Measurements from ENCODE around the gene KCNK17.

The KCNK17 gene

GRCh38 chr6:39314273-39314795, at the start of gene KCNK17:
Gene KCNK17, minus strand, starts transcription at chr6:39314419. Its CDS starts 99 bp downstream, at chr6:39314320.
- peak; percentile 75 for DNase-seq (ENCODE audit: low spot score)

- DNase-seq (ENCODE audit: low spot score) = no peak
Measured at GRCh38 chr6:39363280-39363679, 49.1 kb upstream of the KCNK17 start.

- DNase-seq (ENCODE audit: low spot score) = peak; percentile 43
Measured at GRCh38 chr6:39362487-39362865, 48.3 kb upstream of the KCNK17 start.

GRCh38 chr6:39361657-39362486, 47.7 kb upstream of the KCNK17 start:
- peak; percentile 93 for DNase-seq (ENCODE audit: low spot score)

GRCh38 chr6:39360378-39360777, 46.2 kb upstream of the KCNK17 start:
- DNase-seq (ENCODE audit: low spot score) = no peak

- no peak for DNase-seq (ENCODE audit: low spot score)
Measured at GRCh38 chr6:39357998-39358686, 43.9 kb upstream of the KCNK17 start.

GRCh38 chr6:39353698-39354315, 39.6 kb upstream of the KCNK17 start:
- no peak for DNase-seq (ENCODE audit: low spot score)

- DNase-seq (ENCODE audit: low spot score) = no peak
Measured at GRCh38 chr6:39350723-39351505, 36.7 kb upstream of the KCNK17 start.

GRCh38 chr6:39348740-39349139, 34.5 kb upstream of the KCNK17 start:
- DNase-seq (ENCODE audit: low spot score) = no peak

GRCh38 chr6:39347906-39348585, 33.8 kb upstream of the KCNK17 start:
- peak; percentile 92 for DNase-seq (ENCODE audit: low spot score)

GRCh38 chr6:39347206-39347605, 33.0 kb upstream of the KCNK17 start:
- DNase-seq (ENCODE audit: low spot score) = no peak

- DNase-seq (ENCODE audit: low spot score) = peak; percentile 75
Measured at GRCh38 chr6:39344821-39345280, 30.6 kb upstream of the KCNK17 start.

GRCh38 chr6:39343396-39343870, 29.2 kb upstream of the KCNK17 start:
- DNase-seq (ENCODE audit: low spot score) = no peak

GRCh38 chr6:39342692-39343395, 28.6 kb upstream of the KCNK17 start:
- no peak for DNase-seq (ENCODE audit: low spot score)

- no peak for DNase-seq (ENCODE audit: low spot score)
Measured at GRCh38 chr6:39341937-39342336, 27.7 kb upstream of the KCNK17 start.

- DNase-seq (ENCODE audit: low spot score) = no peak
Measured at GRCh38 chr6:39341352-39341751, 27.1 kb upstream of the KCNK17 start.

GRCh38 chr6:39339868-39340550, 25.8 kb upstream of the KCNK17 start:
- no peak for DNase-seq (ENCODE audit: low spot score)

GRCh38 chr6:39339096-39339867, 25.1 kb upstream of the KCNK17 start:
- DNase-seq (ENCODE audit: low spot score) = no peak

GRCh38 chr6:39338397-39338796, 24.2 kb upstream of the KCNK17 start:
- no peak for DNase-seq (ENCODE audit: low spot score)

Data from iPS-NIHi11 (cell line).